K562 (cell line): ENCODE measurements around the gene SMG6. TPM values are rescaled to one million over a fixed set of nuclear protein-coding genes. Genes with fewer than 3 reads are reported as not detected.

Source experiments
- ATAC-seq: fragments of 200-7000 bp; cut with Tn5 transposase; 3 replicates; pipeline ENCODE4 v1.9.1; 2020; ENCODE audit warnings: moderate library complexity
- BruUV-seq: library from RNA; stranded (reverse); fragments of 400-500 nt; replicated peaks from 2 replicates; lab custom pipeline; 2021; lab: Mats Ljungman, UMichigan
- CTCF ChIA-PET: fragments of 300-600 bp; formaldehyde crosslinking; extraction: SDS; loops from one replicate; lab custom pipeline; 2021; ENCODE audit warnings: low intra/inter-chr PET ratio; lab: Yijun Ruan, JAX
- POLR2A ChIA-PET: fragments of 300-600, 350-650 bp; sonication (Branson Sonifier 250); formaldehyde crosslinking; extraction: SDS; loops from one replicate; lab custom pipeline; 2021; ENCODE audit warnings: antibody characterized with exemption, inconsistent platforms; lab: Yijun Ruan, JAX
- DNase-seq, 4 experiments: peaks; one replicate each; pipeline versions ENCODE4 v3.0.0 to v3.0.0-alpha.2; 2011 to 2018; ENCODE audit warnings: low spot score in 3 of 4, mixed read lengths in 3 of 4; ENCODE audit errors: extremely low read depth in 1 of 4
- FAIRE-seq: peaks from 2 replicates; lab custom pipeline; 2011; peaks lifted over from hg19 to GRCh38; lab: Jason Lieb, UNC
- H2AFZ ChIP-seq: 2 replicates; pipeline ENCODE4 v1.6.0; 2011; ENCODE audit warnings: low read depth, low read length, control low read depth, inconsistent platforms
- H3K27ac ChIP-seq: fragments of 200-600 bp; 3 replicates; pipeline ENCODE4 v1.8.0; 2011; ENCODE audit warnings: low read depth, mild to moderate bottlenecking, control low read depth, inconsistent platforms, low read length, moderate library complexity, mixed read lengths; ENCODE audit errors: extremely low read depth
- H3K27me3 ChIP-seq, 2 experiments: fragments of 300-600 bp in 1 of 2; 2 replicates in 1 of 2; 3 replicates in 1 of 2; pipeline versions ENCODE4 v1.6.0 to v1.8.0; 2011; ENCODE audit warnings: inconsistent platforms in 2 of 2, low read length in 2 of 2, mild to moderate bottlenecking in 1 of 2, mixed read lengths in 1 of 2, moderate library complexity in 1 of 2; ENCODE audit not compliant: control insufficient read depth in 2 of 2, insufficient read depth in 2 of 2
- H3K36me3 ChIP-seq: fragments of 300-600 bp; 3 replicates; pipeline ENCODE4 v1.8.0; 2011; ENCODE audit warnings: mild to moderate bottlenecking, low read length, inconsistent platforms; ENCODE audit not compliant: control insufficient read depth, insufficient read depth
- H3K4me1 ChIP-seq, 2 experiments: fragments of 200-600 bp in 1 of 2; replicated peaks in 1 of 2; 2 replicates in 1 of 2; 3 replicates in 1 of 2; pipeline versions ENCODE4 v1.5.1 to v1.8.0; 2011; ENCODE audit warnings: inconsistent platforms in 2 of 2, low read length in 2 of 2, mild to moderate bottlenecking in 1 of 2, mixed read lengths in 1 of 2, moderate library complexity in 1 of 2; ENCODE audit not compliant: control insufficient read depth in 2 of 2, insufficient read depth in 2 of 2
- H3K4me2 ChIP-seq: 2 replicates; pipeline ENCODE4 v1.6.1; 2011; ENCODE audit warnings: low read length, control low read depth, inconsistent platforms, mixed read lengths; ENCODE audit not compliant: insufficient read depth
- H3K4me3 ChIP-seq: fragments of 200-600 bp; sonication (generic), shearing (Covaris generic); 2 replicates; pipeline ENCODE4 v1.5.1; 2016; ENCODE audit warnings: control low read depth, inconsistent platforms
- H3K79me2 ChIP-seq: fragments of 200-600 bp; 3 replicates; pipeline ENCODE4 v1.8.0; 2011; ENCODE audit warnings: low read length, inconsistent platforms; ENCODE audit not compliant: control insufficient read depth, insufficient read depth
- H3K9ac ChIP-seq, 2 experiments: 2 replicates each; pipeline versions ENCODE4 v1.6.0 to v1.6.1; 2011; ENCODE audit warnings: low read depth in 2 of 2, low read length in 2 of 2, control low read depth in 1 of 2, inconsistent platforms in 1 of 2, mild to moderate bottlenecking in 1 of 2, mixed read lengths in 1 of 2; ENCODE audit not compliant: insufficient read depth in 1 of 2
- H3K9me1 ChIP-seq: one replicate; pipeline ENCODE4 v1.6.0; 2011; ENCODE audit warnings: inconsistent platforms, mild to moderate bottlenecking, low read length, moderate library complexity; ENCODE audit not compliant: control insufficient read depth, insufficient read depth
- H3K9me3 ChIP-seq: replicated peaks from 2 replicates; pipeline ENCODE4 v1.5.1; 2011; ENCODE audit warnings: low read depth, low read length, inconsistent platforms; ENCODE audit not compliant: control insufficient read depth, insufficient read depth
- H4K20me1 ChIP-seq: replicated peaks from 2 replicates; pipeline ENCODE4 v1.6.1; 2011; ENCODE audit warnings: low read length, inconsistent platforms, mixed read lengths; ENCODE audit not compliant: control insufficient read depth, insufficient read depth
- ARID3B ChIP-seq: fragments of 250-450 bp; sonication (Bioruptor Pico); IDR thresholded peaks from 2 replicates; pipeline ENCODE4 v1.4.0; 2020; ENCODE audit warnings: borderline replicate concordance
- BHLHE40 ChIP-seq: IDR thresholded peaks from 2 replicates; pipeline ENCODE4 v1.6.1; 2011; ENCODE audit warnings: low read length, improper control_type of control experiment
- EP300 ChIP-seq: IDR thresholded peaks from 2 replicates; pipeline ENCODE4 v1.6.1; 2012; ENCODE audit warnings: low read length, improper control_type of control experiment
- HDAC6 ChIP-seq: IDR thresholded peaks from 2 replicates; pipeline ENCODE4 v1.6.1; 2012; ENCODE audit warnings: low read depth, mild to moderate bottlenecking, control low read depth, inconsistent platforms, low read length, moderate library complexity
- HINFP ChIP-seq: fragments of 450-650 bp; conservative IDR thresholded peaks from 2 replicates; pipeline ENCODE4 v1.6.1; 2016; ENCODE audit warnings: missing genetic modification characterization, low read depth, mild to moderate bottlenecking, control low read depth, missing compliant biosample characterization
- MTA1 ChIP-seq: fragments of 450-650 bp; IDR thresholded peaks from 2 replicates; pipeline ENCODE4 v1.6.1; 2017; ENCODE audit warnings: borderline replicate concordance
- RBM34 ChIP-seq: fragments of 200-400 bp; formaldehyde crosslinking; IDR thresholded peaks from 2 replicates; pipeline ENCODE4 v1.6.1; 2018; ENCODE audit warnings: low read length, borderline replicate concordance; ENCODE audit not compliant: insufficient read depth
- ZFP91 ChIP-seq: sonication (generic); formaldehyde crosslinking; IDR thresholded peaks from 2 replicates; pipeline ENCODE4 v1.8.0; 2022; ENCODE audit warnings: mild to moderate bottlenecking, missing genetic modification reagents
- ZNF175 ChIP-seq: fragments of 200-800 bp; sonication (Bioruptor generic); IDR thresholded peaks from 2 replicates; pipeline ENCODE4 v1.6.1; 2016; ENCODE audit warnings: low read depth, mild to moderate bottlenecking, missing genetic modification characterization, missing compliant biosample characterization
- ZNF354B ChIP-seq: fragments of 250-450 bp; sonication (Bioruptor Pico); IDR thresholded peaks from 2 replicates; pipeline ENCODE4 v1.4.0; 2020
- WGBS: fragments of 100-300 bp; shearing (Covaris generic); methylation state at CpG from one replicate; pipeline ENCODE4 v1.1.6; 2016; ENCODE audit warnings: low coverage, mixed read lengths; ENCODE audit not compliant: insufficient coverage; ENCODE audit errors: missing lambda C conversion rate; 5-methylcytosine and 5-hydroxymethylcytosine counted together
- in situ Hi-C: fragments of 300-500 bp; cut with MboI; formaldehyde crosslinking; loops from 4 replicates; pipeline ENCODE4 v1.15.0; 2018; ENCODE audit warnings: inconsistent platforms, mixed read lengths
- intact Hi-C: fragments of 100-400 bp; cut with micrococcal nuclease; formaldehyde crosslinking; loops from 2 replicates; pipeline ENCODE4 v1.14.2; 2022
- polyA plus RNA-seq, 8 experiments: library from polyadenylated mRNA; depleted of rRNA in 4 of 8; stranded (reverse) in 5 of 8; unstranded in 3 of 8; fragments of >200 nt; fragmentation: Nextera tagmentation in 2 of 8; fragmentation: Illumina TruSeq in 1 of 8; extraction: Ambion mirVana in 2 of 8; extraction: Trizol in 1 of 8; gene quantifications; 2 replicates each; pipeline versions ENCODE4 v1.2.1 to v1.2.3, GENCODE V29; 2011 to 2014; ENCODE audit warnings: inconsistent platforms in 1 of 8, missing spikeins in 1 of 8
- total RNA-seq, 7 experiments: library from RNA; depleted of rRNA in 6 of 7; stranded (reverse); fragments of >200 nt in 6 of 7; fragmentation: Illumina TruSeq in 2 of 7; extraction: Trizol in 2 of 7; gene quantifications; 2 replicates each; pipeline versions ENCODE4 v1.2.1 to v1.2.3, GENCODE V29; 2011 to 2021; ENCODE audit warnings: low replicate concordance in 1 of 7

Gene SMG6
- total and polyA plus RNA-seq, 9 of the 15 experiments (the other 6 are each of a cell fraction or from before 2014, with no cell fraction given): 0.44 to 13.9 (median 6.0) TPM

DNA sequence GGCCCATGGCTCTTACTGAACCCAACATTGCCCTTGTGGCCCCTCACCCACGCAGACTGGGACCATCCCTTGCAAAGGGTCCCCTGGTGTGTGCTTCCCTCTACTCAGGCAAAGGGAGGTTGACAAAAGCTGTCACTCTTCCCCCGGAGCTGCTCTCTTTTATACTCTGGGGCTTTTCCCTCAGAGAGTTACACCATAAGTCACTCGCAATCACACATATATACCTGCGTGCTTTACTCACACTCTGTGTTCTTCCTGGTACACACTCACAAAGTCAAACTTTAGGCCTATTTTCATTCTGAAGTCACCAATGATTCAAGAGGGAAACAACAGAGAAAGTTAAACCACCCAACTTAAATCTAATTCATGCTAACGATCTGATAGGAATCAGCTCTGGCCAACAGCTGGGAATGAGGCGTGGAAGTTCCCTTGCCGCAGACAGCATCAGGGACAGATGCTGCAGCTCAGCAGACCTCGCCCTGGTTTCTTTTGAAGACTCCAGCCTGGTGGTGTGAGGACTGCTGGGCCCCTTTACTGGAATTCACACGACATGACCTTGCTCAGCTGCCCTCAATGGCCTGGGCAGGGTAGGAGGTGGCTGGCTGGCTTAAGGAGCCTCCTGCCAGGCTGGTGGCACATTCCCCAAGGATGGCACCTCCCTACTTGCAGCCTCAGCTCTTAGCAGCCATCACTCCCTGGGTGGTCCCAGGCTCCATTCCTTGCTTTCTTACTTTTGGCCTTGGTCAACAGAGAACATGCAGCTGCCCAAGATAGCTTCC is 221.4 kb downstream of the SMG6 start (continued):
- no peak for TF ChIP-seq EP300
- no peak for TF ChIP-seq ZNF175 (CRISPR knock-in tag)
- no peak for TF ChIP-seq BHLHE40
- TF ChIP-seq, all 486 proteins: peak for 0

- Histone ChIP-seq H4K20me1 (no peaks in the 10 kb centered on the region; the same call in 1 of the 2 replicates), H3K9me3 (no peaks in the 10 kb centered on the region), H3K4me1 (peaks cover 17 to 21% of the 10 kb centered on the region in 2 experiments), H3K4me3 (no peak overlapping the region), H3K36me3 (peaks cover 21% of the 10 kb centered on the region; the same call in 2 of the 3 replicates), H3K9ac (no peak overlapping the region), H3K27ac (no peak overlapping the region), H3K79me2 (no peaks in the 10 kb centered on the region), H3K4me2 (no peak overlapping the region), H3K9me1 (no peaks in the 10 kb centered on the region), H2AFZ (no peak overlapping the region), H3K27me3 (no peaks in the 10 kb centered on the region)
- in situ Hi-C loops (no loop called here), intact Hi-C loops (no loop called here)
- ChIA-PET CTCF (no interaction called here), POLR2A (interaction anchor here (0.7 kb wide), 1 partner anchor 11 kb away, joined by 3 read pairs; no protein-coding TSS in a partner anchor)
- BruUV-seq: no TSS peak
- FAIRE-seq (no peak), ATAC-seq (no peak), DNase-seq (no peak)
- 78% methylated on average over 7 of the region's 9 CpGs for WGBS
- TF ChIP-seq HINFP (tag) (no peak), RBM34 (no peak), HDAC6 (no peak), ZNF354B (CRISPR knock-in tag) (no peak), ZFP91 (no peak), MTA1 (no peak), ARID3B (no peak)
Measured at GRCh38 chr17:2081564-2081963, 222.0 kb downstream of the SMG6 start.
